Esophagus muscularis mucosa (tissue), 4 donors: ENCODE results near the gene ANGPT4. TPM values are rescaled to one million over a fixed set of nuclear protein-coding genes. Genes with fewer than 3 reads are reported as not detected.

ENCODE experiments used
- DNase-seq: peaks from one replicate; pipeline ENCODE4 v3.0.0-alpha.2; 2017; ENCODE audit errors: extremely low spot score
- H3K27ac ChIP-seq, 4 donors: fragments of 200-600 bp; sonication (generic); replicated peaks in 1 of 4; 1 replicate in 3 of 4; 2 replicates in 1 of 4; pipeline ENCODE4 v1.5.1; 2016 to 2019; ENCODE audit warnings: mild to moderate bottlenecking in 1 of 4
- H3K27me3 ChIP-seq, 4 donors: fragments of 200-600 bp; sonication (generic); one replicate each; pipeline versions ENCODE4 v1.5.1 to v1.6.0; 2016 to 2019
- H3K36me3 ChIP-seq, 4 donors: fragments of 200-600 bp; sonication (generic); one replicate each; pipeline ENCODE4 v1.5.1; 2016 to 2019
- H3K4me1 ChIP-seq, 4 donors: fragments of 200-600 bp; sonication (generic); one replicate each; pipeline ENCODE4 v1.5.1; 2016 to 2019
- H3K4me3 ChIP-seq, 4 donors: fragments of 200-600 bp; sonication (generic); 1 replicate in 2 of 4; 2 replicates in 2 of 4; pipeline ENCODE4 v1.5.1; 2016 to 2019; ENCODE audit warnings: mild to moderate bottlenecking in 4 of 4, moderate library complexity in 1 of 4
- H3K9me3 ChIP-seq, 4 donors: fragments of 200-600 bp; sonication (generic); 1 replicate in 3 of 4; 2 replicates in 1 of 4; pipeline ENCODE4 v1.5.1; 2016 to 2019
- EP300 ChIP-seq: sonication (generic); formaldehyde crosslinking; IDR thresholded peaks from one replicate; pipeline ENCODE4 v1.6.1; 2017; ENCODE audit warnings: antibody characterized with exemption
- POLR2A ChIP-seq: fragments of 450-650 bp; IDR thresholded peaks from one replicate; pipeline ENCODE4 v1.6.1; 2017; ENCODE audit warnings: antibody characterized with exemption, moderate library complexity, mild to moderate bottlenecking, low read depth
- POLR2AphosphoS5 ChIP-seq, 2 donors: sonication (generic); formaldehyde crosslinking; IDR thresholded peaks; one replicate each; pipeline ENCODE4 v1.6.1; 2017; ENCODE audit warnings: antibody characterized with exemption in 2 of 2
- WGBS: methylation state at CpG from one replicate; pipeline ENCODE4 v1.1.5; 2018; 5-methylcytosine and 5-hydroxymethylcytosine counted together
- intact Hi-C: fragments of 100-400 bp; cut with DNase I; formaldehyde crosslinking; loops from one replicate; pipeline ENCODE4 v1.15.1; 2023
- total RNA-seq, 4 donors: library from RNA; depleted of rRNA; stranded (reverse); fragments of >200 nt; gene quantifications; one replicate each; pipeline versions ENCODE4 v1.1.0 to v1.2.1, GENCODE V29; 2016
- TF ChIP-seq, protein P1 (sequence below), 3 experiments: fragments of 200-600 bp in 2 of 3; fragments of 450-650 bp in 1 of 3; sonication (generic) in 2 of 3; IDR thresholded peaks; one replicate each; pipeline ENCODE4 v1.5.1; 2017 to 2019; ENCODE audit warnings: antibody characterized with exemption in 3 of 3, mild to moderate bottlenecking in 2 of 3, moderate library complexity in 1 of 3

The ANGPT4 gene
- total RNA-seq, 4 donors from 2014 or later: under 0.01 to 0.46 (median 0.13) TPM; not detected in 1

GRCh38 chr20:945841-946240 is 29.7 kb upstream of the ANGPT4 start:
- Histone ChIP-seq H3K27ac (no peak overlapping the region), H3K9me3 (no peaks in the 10 kb centered on the region), H3K27me3 (peaks cover 0 to 47% (median 0%) of the 10 kb centered on the region in 4 donors), H3K36me3 (no peaks in the 10 kb centered on the region), H3K4me3 (no peak overlapping the region), H3K4me1 (no peaks in the 10 kb centered on the region)
- intact Hi-C loops: no loop called here
- TF ChIP-seq POLR2A (no peak), POLR2AphosphoS5 (IDR thresholded peaks at IDR 0.05) (no peak), EP300 (no peak)
- TF ChIP-seq, protein P1, sequence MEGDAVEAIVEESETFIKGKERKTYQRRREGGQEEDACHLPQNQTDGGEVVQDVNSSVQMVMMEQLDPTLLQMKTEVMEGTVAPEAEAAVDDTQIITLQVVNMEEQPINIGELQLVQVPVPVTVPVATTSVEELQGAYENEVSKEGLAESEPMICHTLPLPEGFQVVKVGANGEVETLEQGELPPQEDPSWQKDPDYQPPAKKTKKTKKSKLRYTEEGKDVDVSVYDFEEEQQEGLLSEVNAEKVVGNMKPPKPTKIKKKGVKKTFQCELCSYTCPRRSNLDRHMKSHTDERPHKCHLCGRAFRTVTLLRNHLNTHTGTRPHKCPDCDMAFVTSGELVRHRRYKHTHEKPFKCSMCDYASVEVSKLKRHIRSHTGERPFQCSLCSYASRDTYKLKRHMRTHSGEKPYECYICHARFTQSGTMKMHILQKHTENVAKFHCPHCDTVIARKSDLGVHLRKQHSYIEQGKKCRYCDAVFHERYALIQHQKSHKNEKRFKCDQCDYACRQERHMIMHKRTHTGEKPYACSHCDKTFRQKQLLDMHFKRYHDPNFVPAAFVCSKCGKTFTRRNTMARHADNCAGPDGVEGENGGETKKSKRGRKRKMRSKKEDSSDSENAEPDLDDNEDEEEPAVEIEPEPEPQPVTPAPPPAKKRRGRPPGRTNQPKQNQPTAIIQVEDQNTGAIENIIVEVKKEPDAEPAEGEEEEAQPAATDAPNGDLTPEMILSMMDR (IDR thresholded peaks at IDR 0.05): no peak
- 84% methylated on average over 13 of the region's 13 CpGs for WGBS
- no peak for DNase-seq

DNA sequence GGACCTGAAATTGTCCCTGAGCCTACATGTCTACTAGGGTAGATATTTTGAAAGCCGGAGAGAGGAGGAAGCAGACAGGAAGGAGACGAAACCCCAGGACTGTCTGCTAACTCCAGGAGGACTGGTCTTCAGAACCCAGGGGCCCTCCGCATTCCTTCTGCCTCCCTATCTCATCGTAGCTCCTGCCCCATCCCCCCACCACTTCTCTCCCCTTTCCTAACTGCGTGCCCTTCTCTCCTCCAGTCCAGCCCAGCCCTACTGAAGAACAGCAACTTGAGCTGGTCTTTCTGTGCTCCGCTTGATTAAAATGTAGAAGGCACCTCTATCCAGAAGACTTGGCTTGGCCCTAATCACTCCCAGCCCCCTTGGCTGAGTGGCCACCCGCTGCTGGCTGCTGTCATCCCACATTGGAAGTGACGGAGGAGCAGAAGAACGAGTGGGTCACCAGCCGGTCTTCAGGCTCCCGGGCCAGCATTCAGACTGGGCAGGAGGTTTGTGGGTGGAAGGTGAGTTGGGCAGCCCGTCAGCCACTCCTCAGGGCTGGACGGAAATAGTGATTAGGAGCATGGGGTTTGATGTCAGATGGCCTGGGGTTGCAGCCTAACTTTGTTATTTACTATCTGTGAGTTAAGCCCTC is 28.8 kb upstream of the ANGPT4 start:
- WGBS: 59% methylated on average over 8 of the region's 13 CpGs
- Histone ChIP-seq H3K4me1 (no peaks in the 10 kb centered on the region), H3K36me3 (no peaks in the 10 kb centered on the region), H3K27ac (no peak overlapping the region), H3K4me3 (no peak overlapping the region), H3K9me3 (no peaks in the 10 kb centered on the region), H3K27me3 (peaks cover 0 to 38% (median 0%) of the 10 kb centered on the region in 4 donors)
- TF ChIP-seq POLR2AphosphoS5 (IDR thresholded peaks at IDR 0.05): no peak
- TF ChIP-seq POLR2A: no peak
- no peak for TF ChIP-seq EP300
- TF ChIP-seq, protein P1 (IDR thresholded peaks at IDR 0.05): no peak
- intact Hi-C loops: no loop called here
- no peak for DNase-seq

GRCh38 chr20:944148-944547 is 28.0 kb upstream of the ANGPT4 start:
- no peak overlapping the region for H3K27ac ChIP-seq
- 66% methylated on average over 7 of the region's 9 CpGs for WGBS
- intact Hi-C loops: no loop called here
- no peak for DNase-seq
- H3K4me3 ChIP-seq: no peak overlapping the region
- H3K4me1 ChIP-seq: no peaks in the 10 kb centered on the region
- no peaks in the 10 kb centered on the region for H3K36me3 ChIP-seq
- H3K9me3 ChIP-seq: no peaks in the 10 kb centered on the region
- H3K27me3 ChIP-seq: peaks cover 0 to 31% (median 0%) of the 10 kb centered on the region in 4 donors
- TF ChIP-seq POLR2A (no peak), POLR2AphosphoS5 (IDR thresholded peaks at IDR 0.05) (no peak), EP300 (no peak)
- TF ChIP-seq, protein P1 (IDR thresholded peaks at IDR 0.05): no peak

GRCh38 chr20:942611-943010 is 26.5 kb upstream of the ANGPT4 start:
- H3K4me3 ChIP-seq: no peak overlapping the region
- H3K27me3 ChIP-seq: peaks cover 0 to 26% (median 0%) of the 10 kb centered on the region in 4 donors
- DNase-seq: no peak
- no peaks in the 10 kb centered on the region for H3K9me3 ChIP-seq
- TF ChIP-seq, protein P1 (IDR thresholded peaks at IDR 0.05): no peak
- no peak for TF ChIP-seq POLR2A
- no peak for TF ChIP-seq EP300
- TF ChIP-seq POLR2AphosphoS5 (IDR thresholded peaks at IDR 0.05): no peak
- H3K4me1 ChIP-seq: no peaks in the 10 kb centered on the region
- H3K27ac ChIP-seq: no peak overlapping the region
- 86% methylated on average over 7 of the region's 7 CpGs for WGBS
- no peaks in the 10 kb centered on the region for H3K36me3 ChIP-seq
- intact Hi-C loops: no loop called here

GRCh38 chr20:940926-941325 is 24.8 kb upstream of the ANGPT4 start:
- WGBS: 71% methylated on average over 5 of the region's 5 CpGs
- Histone ChIP-seq H3K4me1 (no peaks in the 10 kb centered on the region), H3K4me3 (no peak overlapping the region), H3K27ac (no peak overlapping the region), H3K36me3 (no peaks in the 10 kb centered on the region), H3K9me3 (no peaks in the 10 kb centered on the region), H3K27me3 (peaks cover 0 to 9% (median 0%) of the 10 kb centered on the region in 4 donors)
- no peak for DNase-seq
- intact Hi-C loops: no loop called here
- TF ChIP-seq POLR2A (no peak), POLR2AphosphoS5 (IDR thresholded peaks at IDR 0.05) (no peak), EP300 (no peak)
- TF ChIP-seq, protein P1 (IDR thresholded peaks at IDR 0.05): no peak
